HG03520 (cell line): ENCODE data around the gene ZNF182.
"Not testable (repeated sequence)": the region's sequence is repeated elsewhere in the genome, so short reads cannot be mapped to it uniquely, and the experiment has no call there.

Experiments
- ATAC-seq: cut with Tn5 transposase; IDR thresholded peaks from one replicate; pipeline ENCODE4 v1.9.1; 2021; ENCODE audit warnings: mild to moderate bottlenecking, moderate library complexity; ENCODE audit not compliant: unreplicated experiment

ZNF182 gene

GRCh38 chrX:48002319-48002718 lies 1.5 kb downstream of the ZNF182 start:
- no peak for ATAC-seq

DNA sequence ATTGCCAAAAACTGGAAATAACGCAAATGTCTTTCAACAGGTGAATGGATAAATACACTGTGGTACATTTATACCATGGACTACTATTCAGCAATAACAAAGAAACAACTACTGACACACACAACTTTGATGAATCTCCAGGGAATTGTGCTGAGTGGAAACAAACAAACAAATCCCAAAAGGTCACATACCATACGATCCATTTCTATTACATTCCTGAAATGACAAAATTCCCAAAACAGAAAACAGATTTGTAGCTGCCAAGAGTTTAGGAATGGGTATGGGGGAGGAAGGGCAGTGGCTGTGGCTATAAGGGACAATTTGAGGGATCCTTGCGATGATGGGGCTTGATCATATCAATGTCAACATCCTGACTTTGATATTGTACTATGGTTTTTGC lies 2.5 kb downstream of the ZNF182 start:
- no peak for ATAC-seq

GRCh38 chrX:47992669-47993068 lies 11.1 kb downstream of the ZNF182 start:
- no peak for ATAC-seq

DNA sequence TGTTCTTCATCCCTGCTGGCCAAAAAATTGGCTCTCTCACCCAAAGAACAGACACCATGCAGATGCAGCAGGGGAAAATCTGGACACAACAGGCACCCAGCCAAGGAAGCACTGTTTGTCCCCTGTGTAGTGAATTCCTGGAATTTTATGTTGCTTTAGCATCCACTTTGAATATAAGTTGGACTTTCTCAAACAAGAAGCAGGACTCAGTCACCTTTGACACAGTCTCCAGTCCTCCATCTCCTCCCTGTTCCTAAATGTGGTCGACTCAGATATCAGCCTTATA lies 11.8 kb downstream of the ZNF182 start:
- ATAC-seq = no peak

- no peak for ATAC-seq
Observed at GRCh38 chrX:47991263-47992094, 12.3 kb downstream of the ZNF182 start.

DNA sequence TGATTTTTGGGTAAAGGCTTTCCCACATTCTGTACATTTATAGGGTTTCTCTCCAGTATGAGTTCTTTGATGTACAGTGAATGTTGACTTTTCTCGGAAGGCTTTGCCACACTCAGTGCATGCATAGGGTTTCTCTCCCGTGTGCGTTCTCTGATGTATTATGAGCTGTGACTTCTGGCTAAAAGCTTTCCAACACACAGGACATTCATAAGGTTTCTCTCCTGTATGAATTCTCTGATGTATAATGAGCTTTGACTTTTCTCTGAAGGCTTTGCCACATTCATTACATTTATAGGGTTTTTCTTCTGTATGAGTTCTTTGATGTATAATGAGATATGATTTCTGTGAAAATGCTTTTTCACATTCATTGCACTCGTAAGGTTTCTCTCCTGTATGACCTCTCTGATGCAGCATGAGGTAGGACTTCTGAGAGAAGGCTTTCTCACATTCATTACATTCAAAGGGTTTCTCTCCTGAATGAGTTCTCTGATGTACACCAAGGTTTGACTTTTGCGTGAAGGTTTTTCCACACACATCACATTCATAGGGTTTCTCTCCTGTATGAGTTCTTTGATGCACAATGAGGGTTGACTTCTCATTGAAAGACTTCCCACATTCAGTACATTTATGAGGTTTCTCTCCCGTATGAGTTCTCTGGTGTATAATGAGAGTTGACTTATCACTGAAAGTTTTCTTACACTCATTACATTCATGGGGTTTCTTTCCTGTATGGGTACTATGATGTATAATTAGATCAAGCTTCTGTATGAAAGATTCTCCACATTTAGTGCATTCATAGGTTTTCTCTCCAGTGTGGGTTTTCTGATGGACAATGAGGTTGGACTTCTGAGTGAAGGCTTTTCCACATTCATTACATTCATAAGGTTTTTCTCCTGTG lies 27.3 kb downstream of the ZNF182 start:
- no peak for ATAC-seq

DNA sequence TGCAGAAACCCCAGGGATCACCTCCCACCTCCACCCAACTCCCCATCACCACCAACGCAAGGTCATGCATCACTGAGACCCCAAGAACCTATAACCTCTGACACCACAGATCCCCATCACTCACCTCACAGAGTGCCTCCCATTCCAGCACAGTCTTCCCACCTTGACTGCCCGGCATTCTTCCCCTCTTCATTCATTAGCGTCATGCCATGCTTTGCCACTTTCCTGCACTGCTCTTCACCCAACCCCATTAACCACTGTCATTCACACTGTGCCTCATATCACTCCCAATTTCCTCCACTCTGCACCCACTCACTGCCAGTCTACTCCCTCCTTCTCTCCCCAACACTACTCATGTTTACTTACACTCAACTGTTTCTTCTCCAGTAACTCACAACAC lies 30.6 kb downstream of the ZNF182 start:
- ATAC-seq = no peak

DNA sequence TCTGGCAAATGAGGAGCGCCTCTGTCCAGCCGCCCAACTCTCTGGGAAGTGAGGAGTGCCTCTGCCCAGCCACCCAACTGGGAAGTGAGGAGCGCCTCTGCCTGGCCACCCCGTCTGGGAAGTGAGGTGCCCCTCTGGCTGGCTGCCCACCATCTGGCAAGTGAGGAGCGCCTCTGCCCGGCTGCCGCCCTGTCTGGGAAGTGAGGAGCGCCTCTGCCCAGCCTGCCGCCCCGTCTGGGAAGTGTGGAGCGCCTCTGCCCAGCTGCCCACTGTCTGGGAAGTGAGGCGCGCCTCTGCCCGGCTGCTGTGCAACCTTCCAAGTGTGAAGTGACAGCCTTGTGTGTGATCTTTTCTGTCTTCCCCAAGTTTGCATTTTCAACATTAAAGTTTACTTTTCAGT lies 38.3 kb downstream of the ZNF182 start:
- not testable (repeated sequence) for ATAC-seq

GRCh38 chrX:47961830-47962229 lies 42.0 kb downstream of the ZNF182 start:
- ATAC-seq = not testable (repeated sequence)

GRCh38 chrX:47960406-47960805 lies 43.4 kb downstream of the ZNF182 start:
- no peak for ATAC-seq

DNA sequence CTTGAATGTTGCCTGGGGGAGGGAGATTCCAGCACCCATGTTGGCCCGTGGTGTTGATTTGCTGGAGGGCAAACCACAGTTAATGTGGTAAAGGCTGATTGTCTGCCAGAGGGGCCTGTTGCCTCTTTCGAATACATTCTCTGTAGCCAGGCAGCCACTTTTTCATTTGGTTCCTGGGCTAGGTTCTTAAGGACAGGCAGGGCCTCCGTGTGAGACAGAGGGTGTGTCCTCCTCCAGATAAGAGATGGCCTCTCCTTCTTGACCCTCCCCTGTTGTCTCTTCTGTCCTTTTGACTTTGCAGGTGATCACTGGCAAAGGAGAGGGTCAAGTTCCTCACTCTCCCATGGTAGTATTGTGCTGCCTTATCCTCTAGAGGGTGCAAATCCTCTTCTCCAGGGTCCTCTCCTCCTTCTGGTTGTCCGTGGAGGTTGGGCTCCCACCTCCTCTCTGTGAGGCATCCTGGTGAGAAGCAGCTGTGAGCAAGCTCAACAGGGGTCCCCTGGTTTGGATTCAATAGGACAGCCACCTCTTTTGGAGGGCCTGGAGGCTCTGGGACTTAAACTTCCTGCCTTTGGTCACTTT lies 44.9 kb downstream of the ZNF182 start:
- ATAC-seq = no peak

GRCh38 chrX:47958206-47958605 lies 45.6 kb downstream of the ZNF182 start:
- not testable (repeated sequence) for ATAC-seq

DNA sequence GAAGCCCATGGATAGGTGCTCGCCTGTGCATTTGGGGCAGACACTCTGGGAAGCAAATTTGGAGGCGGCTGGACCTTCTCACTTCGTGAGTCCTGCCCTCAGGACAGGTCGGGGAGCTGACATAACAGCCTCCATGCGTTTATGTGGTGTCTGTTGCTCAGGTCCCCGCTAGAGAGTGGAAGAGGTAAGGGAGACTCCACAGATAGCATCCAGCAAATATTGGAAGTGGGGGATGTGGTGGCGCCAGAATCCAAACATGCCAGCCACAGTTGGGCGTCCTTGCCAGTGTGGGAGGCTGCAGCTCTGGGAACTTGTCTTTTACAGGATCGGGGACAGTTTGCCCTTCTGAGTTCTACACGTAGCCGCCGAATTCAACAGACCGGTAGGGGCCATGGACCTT lies 47.8 kb downstream of the ZNF182 start:
- no peak for ATAC-seq

DNA sequence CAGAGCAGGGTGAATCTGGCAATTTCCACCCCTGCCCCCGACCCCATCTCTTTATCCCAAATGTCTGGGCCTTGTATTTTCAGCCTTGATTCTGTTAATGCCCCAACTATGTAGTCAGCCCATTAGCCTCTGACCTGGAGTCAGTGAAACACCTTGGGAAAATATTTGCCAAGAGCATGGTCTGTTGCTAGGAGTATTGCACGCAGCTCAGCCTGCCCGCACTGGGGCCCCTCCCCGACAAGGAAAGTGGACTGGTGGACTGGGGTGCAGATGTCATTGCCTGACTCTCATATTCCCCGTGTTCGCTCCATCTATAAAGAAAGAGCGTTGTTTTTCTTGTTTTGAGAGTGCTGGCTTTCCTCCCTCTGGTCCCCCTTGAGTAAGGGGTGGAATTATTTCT lies 48.5 kb downstream of the ZNF182 start:
- ATAC-seq = not testable (repeated sequence)

DNA sequence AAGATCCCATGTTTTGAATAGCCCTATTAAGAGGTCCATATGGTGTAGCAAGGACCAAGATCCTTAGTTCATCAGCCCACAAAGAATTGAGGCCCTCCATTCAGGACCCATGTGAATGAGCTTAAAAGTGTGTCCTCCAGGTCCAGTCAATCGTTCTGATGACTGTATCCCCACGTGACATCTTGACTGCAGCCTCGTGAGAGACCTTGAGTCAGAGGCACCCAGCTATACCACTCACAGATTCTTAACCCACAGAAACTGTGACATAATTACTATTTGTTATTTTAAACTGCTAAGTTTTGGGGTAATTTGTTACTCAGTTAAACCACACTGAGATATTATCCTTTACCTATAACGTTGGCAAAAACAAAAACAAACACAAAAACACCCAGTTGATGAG lies 62.4 kb downstream of the ZNF182 start:
- ATAC-seq = no peak

GRCh38 chrX:47940448-47940847 lies 63.3 kb downstream of the ZNF182 start:
- no peak for ATAC-seq

DNA sequence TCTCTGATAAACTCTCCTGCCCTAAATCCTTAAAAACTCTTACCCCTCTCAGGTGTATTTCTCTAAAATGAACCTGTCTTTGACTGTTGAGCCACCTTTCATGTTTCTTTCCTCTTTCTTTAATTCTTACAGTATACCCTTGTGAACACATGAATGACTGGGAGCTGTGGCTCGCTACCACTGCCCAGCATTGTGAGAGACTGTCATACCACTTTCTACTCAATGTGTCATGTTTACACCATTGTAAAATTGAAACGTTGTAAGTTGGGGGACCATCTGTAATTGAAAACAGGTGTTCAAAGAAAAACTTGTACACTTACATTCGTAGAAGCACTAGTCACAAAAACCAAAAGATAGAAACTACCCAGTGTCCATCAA lies 66.9 kb downstream of the ZNF182 start:
- no peak for ATAC-seq

DNA sequence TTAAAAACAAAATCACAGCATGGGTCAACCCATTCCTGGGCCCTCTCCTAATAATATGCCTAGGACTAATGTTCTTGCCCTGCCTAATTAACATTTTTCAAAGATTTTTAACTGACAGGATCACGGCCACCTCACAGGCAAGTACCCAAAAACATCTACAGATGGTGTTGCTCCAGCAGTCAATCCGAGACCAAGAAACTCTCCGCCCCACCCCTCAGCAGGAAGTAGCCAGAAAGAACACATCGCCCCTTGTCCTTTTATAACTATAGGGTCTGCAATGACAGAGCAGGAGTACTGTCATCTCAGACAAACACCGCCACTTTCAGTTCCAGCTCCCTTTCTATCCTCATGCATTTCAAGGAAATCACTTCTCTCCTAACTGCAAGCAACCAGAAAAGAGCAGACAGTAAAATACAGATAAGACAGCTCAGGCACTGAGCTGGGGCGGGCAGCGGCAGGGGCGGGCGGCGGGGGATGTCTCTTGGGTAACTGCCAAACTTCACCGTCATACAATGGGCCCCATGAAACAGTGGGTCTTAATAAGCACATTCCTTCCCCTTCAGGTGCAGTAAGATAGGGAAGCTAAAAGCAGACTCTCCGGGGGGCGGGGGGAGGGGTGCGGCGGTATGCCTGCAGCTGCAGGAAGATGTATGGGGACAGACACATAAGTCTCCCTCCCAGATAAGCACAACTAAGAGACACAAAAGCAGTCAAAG lies 67.4 kb downstream of the ZNF182 start:
- ATAC-seq = no peak

DNA sequence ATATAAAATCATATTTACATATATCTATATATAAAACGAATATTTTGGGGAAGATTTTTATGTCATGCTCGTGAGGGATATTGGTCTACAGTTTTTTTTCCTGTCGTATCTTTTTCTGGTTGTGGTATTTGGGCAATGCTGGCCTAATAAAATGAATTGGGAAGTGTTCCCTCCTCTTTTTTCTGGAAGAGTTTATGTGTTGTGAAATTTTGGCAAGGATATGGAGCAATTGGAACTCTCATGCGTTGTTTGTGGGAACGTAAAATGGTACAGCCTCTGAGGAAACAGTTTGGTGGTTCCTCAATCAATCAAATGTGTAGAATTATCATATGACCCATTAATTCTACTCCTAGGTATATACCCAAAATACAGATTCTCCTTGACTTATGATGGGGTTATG lies 69.8 kb downstream of the ZNF182 start:
- ATAC-seq = no peak

GRCh38 chrX:47931970-47932369 lies 71.8 kb downstream of the ZNF182 start:
- not testable (repeated sequence) for ATAC-seq

DNA sequence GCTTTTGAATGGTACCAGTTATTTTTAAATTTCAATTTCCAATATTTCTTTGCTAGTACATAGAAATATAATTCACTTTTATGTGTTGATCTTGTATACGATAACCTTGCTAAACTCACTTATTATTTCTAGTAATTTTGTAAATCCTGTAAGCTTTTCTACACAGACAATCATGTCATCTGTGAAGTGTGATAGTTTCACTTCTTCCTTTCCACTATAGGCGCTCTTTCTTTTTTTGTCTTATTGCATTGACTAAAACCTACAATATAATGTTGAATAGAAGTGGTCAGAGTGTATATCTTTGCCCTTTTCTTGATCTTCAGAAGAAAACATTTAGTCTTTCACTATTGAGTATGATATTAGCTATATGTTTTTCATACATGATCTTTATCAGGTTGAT lies 76.6 kb downstream of the ZNF182 start:
- ATAC-seq = no peak
